ENCODE results near the gene NDUFB6. TPM values are rescaled to one million over a fixed set of nuclear protein-coding genes. Genes with fewer than 3 reads are reported as not detected.

NDUFB6 gene
- total and polyA plus RNA-seq, 10 of the 15 experiments (the other 5 are each of a cell fraction or from before 2014, with no cell fraction given): 26.3 to 269 (median 61.4) TPM

- TF ChIP-seq E2F8 (IDR thresholded peaks at IDR 0.05; ENCODE audit: low read depth, partially characterized antibody): peak; percentile 80
- no peak for TF ChIP-seq BMI1 (IDR thresholded peaks at IDR 0.05; ENCODE audit: borderline replicate concordance)
- no peak for TF ChIP-seq SMARCA5 (IDR thresholded peaks at IDR 0.05)
- 0 out of 2 replicates have a peak, but pooled peaks have one; percentile 60 for TF ChIP-seq MAX (IDR thresholded peaks at IDR 0.05; ENCODE audit: low read depth, low read length)
- TF ChIP-seq FOXM1 (IDR thresholded peaks at IDR 0.05; ENCODE audit: low read depth, low read length): 0 out of 2 replicates have a peak, but pooled peaks have one; percentile 18
- TF ChIP-seq STAT1 (conservative IDR thresholded peaks at IDR 0.05): no peak
- no peak for TF ChIP-seq MEF2B (IDR thresholded peaks at IDR 0.05; ENCODE audit: partially characterized antibody, poor library complexity, severe bottlenecking)
- no peak for TF ChIP-seq CHD4 (IDR thresholded peaks at IDR 0.05)
- peak; percentile 88 for TF ChIP-seq CBFB (IDR thresholded peaks at IDR 0.05; ENCODE audit: low read depth)
- 0 out of 4 replicates have a peak, but pooled peaks of 1 of the 2 experiments have one; percentile 56 for TF ChIP-seq EP300 (IDR thresholded peaks at IDR 0.05; ENCODE audit: borderline replicate concordance in 1 of 2, control insufficient read depth in 1 of 2, low read depth in 2 of 2, low read length in 2 of 2)
- TF ChIP-seq, protein P1, sequence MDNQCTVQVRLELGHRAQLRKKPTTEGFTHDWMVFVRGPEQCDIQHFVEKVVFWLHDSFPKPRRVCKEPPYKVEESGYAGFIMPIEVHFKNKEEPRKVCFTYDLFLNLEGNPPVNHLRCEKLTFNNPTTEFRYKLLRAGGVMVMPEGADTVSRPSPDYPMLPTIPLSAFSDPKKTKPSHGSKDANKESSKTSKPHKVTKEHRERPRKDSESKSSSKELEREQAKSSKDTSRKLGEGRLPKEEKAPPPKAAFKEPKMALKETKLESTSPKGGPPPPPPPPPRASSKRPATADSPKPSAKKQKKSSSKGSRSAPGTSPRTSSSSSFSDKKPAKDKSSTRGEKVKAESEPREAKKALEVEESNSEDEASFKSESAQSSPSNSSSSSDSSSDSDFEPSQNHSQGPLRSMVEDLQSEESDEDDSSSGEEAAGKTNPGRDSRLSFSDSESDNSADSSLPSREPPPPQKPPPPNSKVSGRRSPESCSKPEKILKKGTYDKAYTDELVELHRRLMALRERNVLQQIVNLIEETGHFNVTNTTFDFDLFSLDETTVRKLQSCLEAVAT (IDR thresholded peaks at IDR 0.05): peak; percentile 96
- TF ChIP-seq PML (IDR thresholded peaks at IDR 0.05; ENCODE audit: low read length): peak; percentile 88
- no peak for TF ChIP-seq HDAC6 (IDR thresholded peaks at IDR 0.05; ENCODE audit: unreplicated experiment)
- TF ChIP-seq ZSCAN29 (IDR thresholded peaks at IDR 0.05): no peak
- TF ChIP-seq SMAD1 (IDR thresholded peaks at IDR 0.05; ENCODE audit: low read depth, partially characterized antibody): peak; percentile 71
- no peak for TF ChIP-seq IKZF2 (IDR thresholded peaks at IDR 0.05)
- TF ChIP-seq BCL3 (IDR thresholded peaks at IDR 0.05; ENCODE audit: borderline replicate concordance, insufficient read depth, low read depth, low read length, poor library complexity, severe bottlenecking): no peak
- TF ChIP-seq, protein P2, sequence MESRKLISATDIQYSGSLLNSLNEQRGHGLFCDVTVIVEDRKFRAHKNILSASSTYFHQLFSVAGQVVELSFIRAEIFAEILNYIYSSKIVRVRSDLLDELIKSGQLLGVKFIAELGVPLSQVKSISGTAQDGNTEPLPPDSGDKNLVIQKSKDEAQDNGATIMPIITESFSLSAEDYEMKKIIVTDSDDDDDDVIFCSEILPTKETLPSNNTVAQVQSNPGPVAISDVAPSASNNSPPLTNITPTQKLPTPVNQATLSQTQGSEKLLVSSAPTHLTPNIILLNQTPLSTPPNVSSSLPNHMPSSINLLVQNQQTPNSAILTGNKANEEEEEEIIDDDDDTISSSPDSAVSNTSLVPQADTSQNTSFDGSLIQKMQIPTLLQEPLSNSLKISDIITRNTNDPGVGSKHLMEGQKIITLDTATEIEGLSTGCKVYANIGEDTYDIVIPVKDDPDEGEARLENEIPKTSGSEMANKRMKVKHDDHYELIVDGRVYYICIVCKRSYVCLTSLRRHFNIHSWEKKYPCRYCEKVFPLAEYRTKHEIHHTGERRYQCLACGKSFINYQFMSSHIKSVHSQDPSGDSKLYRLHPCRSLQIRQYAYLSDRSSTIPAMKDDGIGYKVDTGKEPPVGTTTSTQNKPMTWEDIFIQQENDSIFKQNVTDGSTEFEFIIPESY (IDR thresholded peaks at IDR 0.05): no peak
- peak; percentile 86 for TF ChIP-seq RB1 (IDR thresholded peaks at IDR 0.05; ENCODE audit: borderline replicate concordance)
- peak; percentile 63; the same call in 1 of the 2 replicates for TF ChIP-seq ZBED1 (IDR thresholded peaks at IDR 0.05; ENCODE audit: borderline replicate concordance)
- TF ChIP-seq ESRRA (IDR thresholded peaks at IDR 0.05; ENCODE audit: low read length): 0 out of 2 replicates have a peak, but pooled peaks have one; percentile 74
- peak; percentile 81 for TF ChIP-seq TAF1 (IDR thresholded peaks at IDR 0.05; ENCODE audit: borderline replicate concordance, low read depth, low read length)
- TF ChIP-seq SMAD5 (IDR thresholded peaks at IDR 0.05; ENCODE audit: low read depth): peak; percentile 88
These were observed at the start of gene NDUFB6 (continued) for GRCh38 chr9:32572900-32573523.

Data from GM12878 (cell line).